ENCODE data around the gene GPR107. TPM values are rescaled to one million over a fixed set of nuclear protein-coding genes. Genes with fewer than 3 reads are reported as not detected.

Gene GPR107
- total RNA-seq, 1 experiment from 2014 or later: 33.2 TPM

DNA sequence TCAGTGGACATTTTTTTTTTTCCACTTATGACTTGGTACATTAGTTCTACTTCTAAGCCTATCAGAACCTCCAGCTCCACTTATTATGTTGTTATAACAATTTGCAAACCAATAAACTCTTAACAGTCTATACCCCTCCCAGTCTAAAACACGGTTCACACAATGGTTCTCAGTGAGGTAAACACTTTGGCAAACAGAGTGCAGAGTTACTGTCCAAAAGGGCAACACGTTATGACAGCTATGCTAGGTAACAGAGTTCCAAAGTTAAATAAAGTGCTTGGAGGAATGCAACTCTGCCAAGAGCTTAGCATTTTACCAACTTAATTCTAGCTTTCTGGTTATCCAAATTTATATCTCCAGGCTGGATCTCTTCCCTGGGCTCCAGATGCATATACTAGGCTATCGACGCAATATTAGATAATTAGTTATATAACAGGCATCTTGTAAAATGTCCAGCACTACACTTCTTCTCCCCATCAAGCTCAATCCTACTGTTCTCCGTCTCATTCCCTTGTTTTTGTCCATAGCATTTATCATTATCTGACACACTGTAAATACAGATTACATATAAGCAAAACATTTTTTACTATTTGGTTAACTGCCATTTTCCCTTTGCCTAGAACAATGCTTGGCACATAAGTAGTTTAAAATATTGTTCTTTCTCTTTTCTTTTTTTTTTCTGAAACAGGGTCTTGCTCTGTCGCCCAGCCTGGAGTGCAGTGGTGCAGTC is 25.0 kb upstream of the GPR107 start:
- Mint-ChIP-seq H3K4me3 (no peak overlapping the region), H3K27me3 (ENCODE audit: low read depth) (no peaks in the 10 kb centered on the region), H3K9me3 (no peaks in the 10 kb centered on the region), H3K27ac (no peak overlapping the region), H3K4me1 (no peaks in the 10 kb centered on the region), H3K36me3 (no peaks in the 10 kb centered on the region)
- DNase-seq (ENCODE audit: low spot score) (no peak), ATAC-seq (no peak)
- ChIA-PET CTCF (interaction anchor here (0.7 to 1.0 kb wide), 2 partner anchors 9 to 11 kb away, joined by 3 read pairs; no protein-coding TSS in a partner anchor), POLR2A (no interaction called here)
- no peak for TF ChIP-seq ETV6 (CRISPR knock-in tag; IDR thresholded peaks at IDR 0.05)
- no peak for TF ChIP-seq MYBL2 (CRISPR knock-in tag; IDR thresholded peaks at IDR 0.05)
- TF ChIP-seq ZNF121 (CRISPR knock-in tag; IDR thresholded peaks at IDR 0.05): 0 out of 2 replicates have a peak, but pooled peaks have one; percentile 52
- TF ChIP-seq, protein P1, sequence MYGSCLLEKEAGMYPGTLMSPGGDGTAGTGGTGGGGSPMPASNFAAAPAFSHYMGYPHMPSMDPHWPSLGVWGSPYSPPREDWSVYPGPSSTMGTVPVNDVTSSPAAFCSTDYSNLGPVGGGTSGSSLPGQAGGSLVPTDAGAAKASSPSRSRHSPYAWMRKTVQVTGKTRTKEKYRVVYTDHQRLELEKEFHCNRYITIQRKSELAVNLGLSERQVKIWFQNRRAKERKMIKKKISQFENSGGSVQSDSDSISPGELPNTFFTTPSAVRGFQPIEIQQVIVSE (CRISPR knock-in tag; IDR thresholded peaks at IDR 0.05; ENCODE audit: borderline replicate concordance): no peak

DNA sequence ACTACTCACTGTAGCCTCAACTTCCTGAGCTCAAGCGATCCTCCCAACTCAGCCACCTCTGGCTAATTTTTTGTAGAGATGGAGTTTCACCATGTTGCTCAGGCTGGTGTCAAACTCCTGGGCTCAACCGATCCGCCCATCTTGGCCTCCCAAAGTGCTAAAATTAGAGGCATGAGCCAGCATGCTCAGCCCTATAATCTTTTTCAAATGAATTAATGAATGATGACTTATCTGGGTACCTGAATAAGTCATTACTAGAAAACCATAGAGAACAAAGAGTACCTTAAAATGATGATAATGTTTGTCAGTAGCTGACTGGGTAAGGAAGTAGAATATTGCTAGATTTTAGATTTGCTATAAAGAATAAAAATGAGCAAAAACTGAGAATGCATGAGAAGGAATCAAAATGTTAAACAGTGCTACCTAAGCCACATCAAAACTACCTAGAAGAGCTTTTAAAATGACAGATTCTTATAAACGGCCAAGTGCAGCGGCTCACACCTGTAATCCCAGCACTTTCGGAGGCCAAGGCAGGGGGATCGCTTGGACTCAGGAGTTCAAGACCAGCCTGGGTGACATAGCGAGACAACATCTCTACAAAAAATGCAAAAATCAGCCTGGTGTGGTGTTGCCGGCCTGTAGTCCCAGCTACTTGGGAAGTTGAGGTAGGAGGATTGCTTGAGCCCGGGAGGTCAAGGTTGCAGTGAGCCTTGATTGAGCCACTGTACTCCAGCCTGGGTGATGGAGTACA is 24.3 kb upstream of the GPR107 start:
- no peak for ATAC-seq
- no peaks in the 10 kb centered on the region for H3K27me3 Mint-ChIP-seq (ENCODE audit: low read depth)
- H3K4me3 Mint-ChIP-seq: no peak overlapping the region
- ChIA-PET CTCF (no interaction called here), POLR2A (no interaction called here)
- H3K9me3 Mint-ChIP-seq: no peaks in the 10 kb centered on the region
- no peak for DNase-seq (ENCODE audit: low spot score)
- no peaks in the 10 kb centered on the region for H3K36me3 Mint-ChIP-seq
- H3K4me1 Mint-ChIP-seq: no peaks in the 10 kb centered on the region
- no peak overlapping the region for H3K27ac Mint-ChIP-seq
- TF ChIP-seq NFE2L1 (CRISPR knock-in tag; IDR thresholded peaks at IDR 0.05) (no peak), HMGA2 (CRISPR knock-in tag; IDR thresholded peaks at IDR 0.05) (no peak), MXD4 (CRISPR knock-in tag; IDR thresholded peaks at IDR 0.05; ENCODE audit: borderline replicate concordance) (no peak), TP53 (CRISPR knock-in tag; IDR thresholded peaks at IDR 0.05) (no peak)
- TF ChIP-seq, protein P2, sequence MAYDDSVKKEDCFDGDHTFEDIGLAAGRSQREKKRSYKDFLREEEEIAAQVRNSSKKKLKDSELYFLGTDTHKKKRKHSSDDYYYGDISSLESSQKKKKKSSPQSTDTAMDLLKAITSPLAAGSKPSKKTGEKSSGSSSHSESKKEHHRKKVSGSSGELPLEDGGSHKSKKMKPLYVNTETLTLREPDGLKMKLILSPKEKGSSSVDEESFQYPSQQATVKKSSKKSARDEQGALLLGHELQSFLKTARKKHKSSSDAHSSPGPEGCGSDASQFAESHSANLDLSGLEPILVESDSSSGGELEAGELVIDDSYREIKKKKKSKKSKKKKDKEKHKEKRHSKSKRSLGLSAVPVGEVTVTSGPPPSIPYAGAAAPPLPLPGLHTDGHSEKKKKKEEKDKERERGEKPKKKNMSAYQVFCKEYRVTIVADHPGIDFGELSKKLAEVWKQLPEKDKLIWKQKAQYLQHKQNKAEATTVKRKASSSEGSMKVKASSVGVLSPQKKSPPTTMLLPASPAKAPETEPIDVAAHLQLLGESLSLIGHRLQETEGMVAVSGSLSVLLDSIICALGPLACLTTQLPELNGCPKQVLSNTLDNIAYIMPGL (CRISPR knock-in tag; IDR thresholded peaks at IDR 0.05): no peak

DNA sequence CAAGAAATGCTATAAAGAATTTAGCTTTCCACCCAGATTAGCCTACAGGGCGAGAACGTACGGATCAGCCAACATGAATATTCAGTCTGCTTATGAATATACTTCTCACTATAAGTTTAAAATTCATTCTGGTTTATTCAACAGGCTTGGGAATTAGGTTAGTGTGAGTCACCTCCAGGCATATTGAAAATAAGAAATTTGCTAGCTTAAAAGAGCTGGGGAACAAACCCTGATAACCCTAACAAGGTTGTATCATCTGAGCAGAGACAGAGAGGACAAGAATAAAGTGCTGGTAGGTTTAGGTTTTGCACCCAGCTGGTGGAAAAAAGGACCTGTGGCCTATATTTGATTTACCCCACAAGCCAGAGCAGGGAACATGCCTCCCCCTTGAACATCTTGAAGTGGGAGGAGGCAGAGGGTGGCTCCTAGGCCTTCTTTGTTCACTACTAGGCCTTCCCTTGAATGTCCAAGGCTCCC is 23.0 kb upstream of the GPR107 start:
- CTCF ChIA-PET: no interaction called here
- no peaks in the 10 kb centered on the region for H3K9me3 Mint-ChIP-seq
- no peak overlapping the region for H3K4me3 Mint-ChIP-seq
- H3K27ac Mint-ChIP-seq: no peak overlapping the region
- no peaks in the 10 kb centered on the region for H3K27me3 Mint-ChIP-seq (ENCODE audit: low read depth)
- no peaks in the 10 kb centered on the region for H3K4me1 Mint-ChIP-seq
- ATAC-seq: no peak
- H3K36me3 Mint-ChIP-seq: no peaks in the 10 kb centered on the region
- no peak for DNase-seq (ENCODE audit: low spot score)
- POLR2A ChIA-PET: interaction anchor here (0.6 kb wide), 1 partner anchor 93 kb away, joined by 4 read pairs; no protein-coding TSS in a partner anchor
- no peak for TF ChIP-seq ELF4 (CRISPR knock-in tag; IDR thresholded peaks at IDR 0.05; ENCODE audit: low read depth)
- no peak for TF ChIP-seq MYBL2 (CRISPR knock-in tag; IDR thresholded peaks at IDR 0.05)
- no peak for TF ChIP-seq RELA (CRISPR knock-in tag; IDR thresholded peaks at IDR 0.05; ENCODE audit: borderline replicate concordance)
- no peak for TF ChIP-seq TEAD1 (CRISPR knock-in tag; IDR thresholded peaks at IDR 0.05)
- no peak for TF ChIP-seq ZNF138 (CRISPR knock-in tag; conservative IDR thresholded peaks at IDR 0.05)
- no peak for TF ChIP-seq JUN (CRISPR knock-in tag; IDR thresholded peaks at IDR 0.05)
- no peak for TF ChIP-seq ETV6 (CRISPR knock-in tag; IDR thresholded peaks at IDR 0.05)
- TF ChIP-seq, protein P1 (CRISPR knock-in tag; IDR thresholded peaks at IDR 0.05; ENCODE audit: borderline replicate concordance): no peak
- TF ChIP-seq, protein P2 (CRISPR knock-in tag; IDR thresholded peaks at IDR 0.05): no peak
- TF ChIP-seq SOX15 (CRISPR knock-in tag; IDR thresholded peaks at IDR 0.05): no peak

Data from WTC11 (cell line).